ENCODE results near the gene SEMA3C.

SEMA3C gene

GRCh38 chr7:80821771-80822319 is 97.0 kb downstream of the SEMA3C start:
- no peak for DNase-seq

- DNase-seq, result no peak
Measured at GRCh38 chr7:80819503-80819902, 99.3 kb downstream of the SEMA3C start.

DNA sequence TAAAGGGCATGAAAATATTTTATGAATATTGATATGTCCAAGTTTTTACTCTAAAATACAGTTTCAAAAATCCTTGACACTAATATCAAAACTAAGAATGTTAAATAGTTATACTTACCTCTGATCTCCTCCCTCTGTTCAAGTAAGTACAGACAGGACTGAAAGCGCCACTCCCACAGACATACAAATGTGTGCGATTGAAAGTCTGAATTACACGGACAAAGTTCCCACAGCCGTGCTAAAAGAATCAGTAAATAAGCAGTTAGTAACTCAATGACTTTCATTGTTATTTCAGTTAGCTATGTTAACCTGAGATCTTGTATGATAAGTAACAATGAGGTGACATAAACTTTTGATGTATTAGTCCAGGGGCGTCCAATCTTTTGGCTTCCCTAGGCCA is 100.7 kb downstream of the SEMA3C start:
- no peak for DNase-seq

DNA sequence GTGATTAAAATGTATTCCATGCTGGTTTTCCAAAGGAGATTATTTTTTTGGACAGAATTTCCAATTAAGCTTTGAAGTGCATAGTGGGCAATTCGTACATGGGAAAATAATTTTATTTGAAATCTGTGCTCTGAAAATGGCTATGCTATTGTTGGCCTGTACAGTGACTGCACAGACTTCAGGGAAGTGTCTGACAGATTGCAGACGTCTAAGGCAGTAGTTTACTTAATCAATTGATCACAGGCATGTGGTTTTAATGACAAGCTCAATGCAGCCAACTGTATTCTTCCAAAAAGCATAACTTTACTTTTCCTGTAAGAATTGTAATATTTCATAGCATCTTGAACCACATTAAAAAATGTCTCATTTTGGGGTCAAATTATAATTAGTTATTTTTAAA is 102.0 kb downstream of the SEMA3C start:
- DNase-seq, result no peak

- DNase-seq, result no peak
Measured at GRCh38 chr7:80815733-80816132, 103.1 kb downstream of the SEMA3C start.

GRCh38 chr7:80809545-80809944 is 109.3 kb downstream of the SEMA3C start:
- no peak for DNase-seq

DNA sequence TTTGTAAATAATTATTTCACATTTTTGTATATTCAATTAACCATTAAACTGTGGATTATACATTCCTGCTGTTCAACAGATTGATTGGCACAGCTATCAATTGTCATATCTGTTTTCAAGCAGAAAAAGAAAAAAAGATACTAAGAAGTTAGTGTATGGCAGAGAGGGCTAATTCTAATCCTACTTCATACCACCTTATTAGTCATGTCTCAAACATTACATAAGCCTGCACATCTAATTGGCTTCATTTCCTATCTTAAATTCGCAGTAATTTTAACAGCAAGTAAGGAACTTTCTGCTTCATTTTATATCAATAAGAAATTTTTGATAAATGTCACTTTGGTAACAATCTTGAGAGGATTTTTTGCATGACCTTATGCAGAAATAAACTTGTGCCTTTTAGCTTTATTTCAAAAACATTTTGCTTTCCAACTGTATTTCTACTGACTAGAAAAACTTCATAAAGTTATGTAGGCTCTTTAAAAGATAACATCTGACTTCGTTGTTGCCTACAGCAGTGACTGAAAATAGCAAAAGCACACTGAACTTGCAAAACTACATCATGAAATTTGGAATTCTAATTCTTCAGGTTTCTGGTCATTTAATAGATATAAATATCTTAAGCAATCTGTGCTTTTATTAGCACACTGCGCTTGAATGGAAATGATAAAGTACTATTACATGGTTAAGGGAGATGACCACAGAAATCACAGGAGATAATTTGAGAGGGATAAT is 111.5 kb downstream of the SEMA3C start:
- no peak for DNase-seq

DNA sequence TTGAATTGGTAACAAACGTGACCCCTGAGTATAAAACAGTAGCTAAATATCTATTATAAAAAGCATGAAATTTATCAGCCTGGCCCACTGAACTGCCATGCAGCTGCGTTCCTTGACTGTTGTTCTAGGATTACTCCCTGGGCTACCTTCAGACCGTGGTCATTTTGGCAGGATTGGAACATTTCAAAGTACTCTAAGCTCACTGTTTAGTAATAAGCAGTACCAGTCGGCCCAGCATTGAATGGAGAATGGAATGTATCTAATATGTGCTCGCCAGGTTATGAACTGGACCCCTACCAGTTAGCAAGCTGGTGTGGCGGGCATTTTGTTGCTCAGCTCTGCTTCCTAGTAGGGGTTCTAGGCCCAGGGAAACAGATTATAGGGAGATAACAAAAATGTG is 112.2 kb downstream of the SEMA3C start:
- no peak for DNase-seq

- DNase-seq, result no peak
Measured at GRCh38 chr7:80804589-80804988, 114.3 kb downstream of the SEMA3C start.

DNA sequence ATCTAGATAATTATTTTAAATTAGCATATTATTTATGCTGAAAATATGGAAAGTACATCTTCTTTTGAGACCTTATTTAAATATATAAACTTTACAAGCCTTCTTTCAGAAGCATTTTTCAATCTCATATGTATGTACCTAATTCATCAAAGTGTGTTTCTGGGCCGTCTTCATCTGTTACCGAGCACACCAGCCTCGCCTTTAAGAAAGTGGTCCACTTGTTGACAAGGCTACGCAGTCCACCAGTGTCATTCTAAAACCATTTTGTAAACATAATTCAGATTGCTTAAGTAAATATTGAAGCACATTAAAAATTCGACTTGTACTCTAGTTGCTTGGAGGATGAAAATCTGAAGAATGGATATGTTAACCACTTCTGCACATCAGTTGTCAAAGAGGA is 116.3 kb downstream of the SEMA3C start:
- no peak for DNase-seq

- DNase-seq, result no peak
Measured at GRCh38 chr7:80794631-80795573, 123.9 kb downstream of the SEMA3C start.

- no peak for DNase-seq
Measured at GRCh38 chr7:80791509-80791929, 127.3 kb downstream of the SEMA3C start.

DNA sequence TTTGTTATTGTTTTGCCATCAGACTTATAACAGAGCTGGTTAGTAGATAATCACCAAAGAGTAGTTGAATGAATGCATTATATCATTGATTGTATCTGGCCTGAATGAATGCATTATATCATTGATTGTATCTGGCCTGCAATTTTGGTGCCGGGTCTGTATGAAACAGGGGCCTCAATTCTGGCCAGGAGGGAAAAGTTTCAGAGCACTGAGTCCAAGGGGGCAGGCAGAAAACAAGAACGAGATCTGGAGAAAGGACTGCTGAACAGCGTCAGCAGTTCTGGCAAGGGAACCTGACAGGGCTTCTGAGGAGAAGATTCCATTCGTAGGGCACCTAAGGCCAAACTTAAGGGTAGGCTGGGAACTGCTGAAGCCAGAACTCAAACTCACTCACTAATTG is 128.0 kb downstream of the SEMA3C start:
- no peak for DNase-seq

GRCh38 chr7:80787721-80788120 is 131.1 kb downstream of the SEMA3C start:
- DNase-seq, result no peak

DNA sequence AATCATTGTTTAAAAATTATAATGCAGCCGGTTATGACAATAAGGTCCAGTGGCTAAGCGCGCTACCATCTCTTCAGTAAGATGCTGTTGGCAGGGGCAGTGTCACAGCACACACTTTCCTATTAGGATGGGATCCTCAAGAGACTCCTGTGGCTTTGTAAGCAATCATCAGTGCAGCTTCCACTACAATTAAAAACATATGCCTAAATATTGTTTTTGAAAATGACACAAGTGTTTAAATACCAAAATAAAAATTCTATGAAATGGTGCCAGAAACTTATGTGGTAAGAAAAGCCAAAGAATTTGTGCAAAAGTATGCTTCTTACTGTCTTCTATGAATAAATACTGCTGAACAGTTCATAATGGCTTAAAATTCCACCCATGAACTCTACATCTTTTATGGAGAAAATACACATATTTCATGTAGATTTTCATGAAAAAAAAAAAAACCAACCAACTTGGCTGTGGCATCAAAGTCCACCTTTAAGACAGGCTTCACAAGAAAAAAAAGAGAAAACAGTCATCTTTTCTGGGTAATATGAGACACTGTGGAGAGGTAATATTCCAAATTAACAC is 132.8 kb downstream of the SEMA3C start:
- DNase-seq, result no peak

DNA sequence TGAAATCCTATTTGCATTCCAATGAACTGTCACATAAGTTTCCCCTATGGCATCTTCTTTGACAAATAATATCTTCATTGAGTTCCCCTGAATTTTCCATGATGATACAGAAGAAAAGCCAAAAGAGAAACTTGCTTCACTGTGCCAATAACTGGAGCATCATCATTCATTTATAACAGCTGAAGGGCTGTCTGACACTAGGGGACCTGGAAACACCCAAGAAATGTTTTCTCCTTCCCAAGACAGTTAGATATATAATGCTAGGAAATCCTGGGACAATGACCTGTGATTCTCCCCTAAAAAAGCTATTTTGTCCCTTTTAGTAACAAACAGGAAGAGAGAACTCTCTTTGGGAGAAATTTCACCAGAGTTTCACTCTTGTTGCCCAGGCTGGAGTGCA is 133.6 kb downstream of the SEMA3C start:
- no peak for DNase-seq

- DNase-seq, result no peak
Measured at GRCh38 chr7:80783678-80784327, 135.0 kb downstream of the SEMA3C start.

- no peak for DNase-seq
Measured at GRCh38 chr7:80783186-80783677, 135.6 kb downstream of the SEMA3C start.

GRCh38 chr7:80781561-80781979 is 137.3 kb downstream of the SEMA3C start:
- DNase-seq, result no peak

- DNase-seq, result no peak
Measured at GRCh38 chr7:80781146-80781545, 137.7 kb downstream of the SEMA3C start.

GRCh38 chr7:80779456-80779855 is 139.4 kb downstream of the SEMA3C start:
- no peak for DNase-seq

DNA sequence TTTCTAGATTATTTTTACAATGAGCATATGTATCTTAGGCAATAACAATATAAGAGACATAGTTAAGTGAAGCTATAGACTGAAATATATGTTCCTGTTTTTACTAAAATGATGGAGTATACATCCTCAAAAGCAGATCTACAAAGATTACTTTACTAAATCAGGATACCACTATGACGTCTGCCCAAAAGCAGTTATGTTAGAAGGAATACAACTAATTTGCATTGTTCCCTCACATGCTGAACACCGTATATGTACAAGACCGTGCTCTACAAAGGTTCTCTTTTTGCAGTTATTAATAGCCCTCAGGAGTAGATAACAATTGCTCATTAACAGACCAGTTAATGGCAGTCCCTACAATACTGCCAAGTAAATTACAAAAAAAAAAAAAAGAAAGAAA is 143.0 kb downstream of the SEMA3C start:
- DNase-seq, result no peak

- no peak for DNase-seq
Measured at GRCh38 chr7:80775482-80775881, 143.4 kb downstream of the SEMA3C start.

All from CD4-positive, alpha-beta T cell treated with Interleukin-17A for 1 hour (primary cell).